GM18511 (cell line): ENCODE results near the gene PJVK.
"Not testable (repeated sequence)": the region's sequence is repeated elsewhere in the genome, so short reads cannot be mapped to it uniquely, and the experiment has no call there.

Source experiments
- ATAC-seq: cut with Tn5 transposase; IDR thresholded peaks from one replicate; pipeline ENCODE4 v1.9.1; 2021; ENCODE audit warnings: mild to moderate bottlenecking, moderate library complexity; ENCODE audit not compliant: unreplicated experiment

PJVK gene, protein sequence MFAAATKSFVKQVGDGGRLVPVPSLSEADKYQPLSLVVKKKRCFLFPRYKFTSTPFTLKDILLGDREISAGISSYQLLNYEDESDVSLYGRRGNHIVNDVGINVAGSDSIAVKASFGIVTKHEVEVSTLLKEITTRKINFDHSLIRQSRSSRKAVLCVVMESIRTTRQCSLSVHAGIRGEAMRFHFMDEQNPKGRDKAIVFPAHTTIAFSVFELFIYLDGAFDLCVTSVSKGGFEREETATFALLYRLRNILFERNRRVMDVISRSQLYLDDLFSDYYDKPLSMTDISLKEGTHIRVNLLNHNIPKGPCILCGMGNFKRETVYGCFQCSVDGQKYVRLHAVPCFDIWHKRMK

GRCh38 chr2:178450774-178451525, at the start of gene PJVK, which contains the start of gene PRKRA:
Gene PJVK, plus strand, starts transcription at chr2:178451378. Its CDS starts 2,032 bp downstream, at chr2:178453410.
Gene PRKRA, minus strand, starts transcription at chr2:178451175. Its CDS starts 145 bp downstream, at chr2:178451030.
- peak; percentile 81 for ATAC-seq

DNA sequence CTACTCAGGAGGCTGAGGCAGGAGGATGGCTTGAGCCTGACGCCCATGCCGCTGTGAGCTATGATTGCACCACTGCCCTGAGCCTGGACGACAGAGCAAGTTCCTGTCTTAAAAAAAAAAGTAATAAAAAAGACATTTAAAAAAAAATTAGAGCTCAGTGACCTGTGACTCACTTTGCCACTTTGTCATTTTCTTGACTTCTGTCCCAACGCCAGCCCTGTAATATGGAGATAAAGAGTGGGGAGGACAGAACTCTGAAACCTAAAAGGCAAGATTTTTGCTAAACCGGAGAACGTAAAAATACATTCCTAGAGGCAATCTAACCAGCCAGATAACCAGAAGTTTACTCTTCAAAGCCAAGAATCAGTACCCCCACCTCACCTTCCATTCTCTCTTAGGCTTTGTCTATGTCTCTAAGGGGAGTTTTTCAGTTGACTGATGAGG, 49.2 kb upstream of the PJVK start:
- ATAC-seq = no peak

- peak; percentile 57 for ATAC-seq
Measured at GRCh38 chr2:178403671-178404306, 47.4 kb upstream of the PJVK start.

DNA sequence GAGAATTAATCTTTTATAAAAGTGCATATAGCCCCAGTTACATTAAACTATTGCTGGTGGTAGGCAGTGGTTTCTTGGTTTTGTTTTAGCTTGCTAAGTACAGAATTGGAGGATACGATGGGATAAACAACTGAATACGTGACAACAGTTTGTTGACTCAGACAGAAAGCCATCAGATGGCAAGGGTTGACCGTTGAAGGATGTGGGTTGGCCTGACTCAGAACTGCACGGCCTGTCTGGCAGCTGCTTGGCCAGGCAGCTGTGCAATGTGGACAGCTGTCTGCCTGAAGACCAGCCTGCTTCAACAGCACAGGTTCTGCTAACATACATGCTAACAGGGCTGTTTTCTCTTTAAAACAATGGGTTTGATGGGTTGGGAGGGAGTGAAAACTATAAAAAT, 46.8 kb upstream of the PJVK start:
- ATAC-seq = peak; percentile 99

DNA sequence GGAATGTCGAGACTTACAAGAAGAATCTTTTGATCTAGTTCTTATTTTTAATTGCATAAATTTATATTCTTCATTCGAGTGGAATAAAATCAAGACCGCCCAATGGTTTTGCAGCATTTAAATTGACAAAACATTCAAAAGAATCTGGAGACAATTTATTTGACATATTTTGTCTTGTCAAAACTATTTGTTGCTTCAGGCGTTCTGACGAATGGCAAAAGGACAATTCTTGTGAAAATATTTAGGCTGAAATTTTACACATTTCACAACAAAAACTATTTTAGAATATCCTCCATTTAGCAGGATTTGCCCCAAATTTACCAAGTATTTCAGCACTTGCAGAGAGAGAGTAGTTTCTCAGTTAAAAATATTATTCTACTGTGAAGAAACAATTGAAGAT, 41.9 kb upstream of the PJVK start:
- no peak for ATAC-seq

GRCh38 chr2:178412047-178412446, 39.1 kb upstream of the PJVK start:
- no peak for ATAC-seq

DNA sequence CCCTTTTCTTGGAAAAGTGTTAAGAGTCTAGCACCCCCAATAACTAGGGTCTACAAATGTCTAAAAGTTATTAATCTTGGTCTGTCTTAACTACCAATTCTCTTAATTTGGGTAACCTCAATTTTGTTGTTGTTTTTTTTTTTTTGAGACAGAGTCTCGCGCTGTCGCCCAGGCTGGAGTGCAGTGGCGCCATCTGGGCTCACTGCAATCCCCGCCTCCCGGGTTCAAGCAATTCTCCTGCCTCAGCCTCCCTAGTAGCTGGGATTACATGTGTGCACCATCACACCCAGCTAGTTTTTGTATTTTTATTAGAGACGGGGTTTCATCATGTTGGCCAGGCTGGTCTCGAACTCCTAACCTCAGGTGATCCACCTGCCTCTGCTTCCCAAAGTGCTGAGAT, 38.7 kb upstream of the PJVK start:
- ATAC-seq = not testable (repeated sequence)

DNA sequence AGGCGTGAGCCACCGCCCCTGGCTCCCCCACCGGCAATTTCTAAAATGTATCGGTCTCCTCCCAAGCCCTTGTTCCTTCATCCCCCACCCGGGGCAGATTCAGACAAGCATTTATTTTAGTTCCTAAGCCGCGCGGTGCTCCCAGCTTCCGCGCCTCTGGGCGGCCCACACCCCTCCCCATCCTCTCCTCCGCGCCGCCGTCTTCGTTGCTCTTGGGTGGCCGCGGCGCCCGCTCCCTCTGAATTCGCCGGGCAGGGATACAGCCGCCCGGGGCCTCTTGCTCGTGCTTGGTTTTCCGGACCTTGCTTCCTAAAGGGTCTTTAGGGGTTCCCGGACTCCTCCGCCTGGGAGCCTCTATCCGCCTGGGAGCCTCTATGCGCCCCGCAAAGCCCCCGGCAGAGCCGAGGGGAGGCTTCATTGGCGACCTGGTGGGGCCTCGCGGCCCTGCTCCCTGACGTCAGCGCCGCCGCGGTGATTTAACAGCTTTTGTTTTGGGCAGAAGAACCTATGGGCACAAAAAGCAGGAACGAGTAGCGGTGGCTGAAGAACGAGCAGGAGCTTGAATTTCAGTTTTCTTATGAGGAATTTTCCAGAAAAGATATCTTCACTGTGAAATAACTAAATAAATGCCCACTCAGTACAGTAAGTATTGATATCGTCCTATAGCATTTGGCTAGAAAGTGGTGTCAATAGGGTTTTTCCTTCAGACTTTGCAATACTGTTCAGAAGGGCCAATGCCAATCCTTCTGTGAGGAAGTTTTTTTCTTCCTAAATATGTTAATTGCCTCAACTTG, 37.5 kb upstream of the PJVK start:
- ATAC-seq = peak; percentile 82

DNA sequence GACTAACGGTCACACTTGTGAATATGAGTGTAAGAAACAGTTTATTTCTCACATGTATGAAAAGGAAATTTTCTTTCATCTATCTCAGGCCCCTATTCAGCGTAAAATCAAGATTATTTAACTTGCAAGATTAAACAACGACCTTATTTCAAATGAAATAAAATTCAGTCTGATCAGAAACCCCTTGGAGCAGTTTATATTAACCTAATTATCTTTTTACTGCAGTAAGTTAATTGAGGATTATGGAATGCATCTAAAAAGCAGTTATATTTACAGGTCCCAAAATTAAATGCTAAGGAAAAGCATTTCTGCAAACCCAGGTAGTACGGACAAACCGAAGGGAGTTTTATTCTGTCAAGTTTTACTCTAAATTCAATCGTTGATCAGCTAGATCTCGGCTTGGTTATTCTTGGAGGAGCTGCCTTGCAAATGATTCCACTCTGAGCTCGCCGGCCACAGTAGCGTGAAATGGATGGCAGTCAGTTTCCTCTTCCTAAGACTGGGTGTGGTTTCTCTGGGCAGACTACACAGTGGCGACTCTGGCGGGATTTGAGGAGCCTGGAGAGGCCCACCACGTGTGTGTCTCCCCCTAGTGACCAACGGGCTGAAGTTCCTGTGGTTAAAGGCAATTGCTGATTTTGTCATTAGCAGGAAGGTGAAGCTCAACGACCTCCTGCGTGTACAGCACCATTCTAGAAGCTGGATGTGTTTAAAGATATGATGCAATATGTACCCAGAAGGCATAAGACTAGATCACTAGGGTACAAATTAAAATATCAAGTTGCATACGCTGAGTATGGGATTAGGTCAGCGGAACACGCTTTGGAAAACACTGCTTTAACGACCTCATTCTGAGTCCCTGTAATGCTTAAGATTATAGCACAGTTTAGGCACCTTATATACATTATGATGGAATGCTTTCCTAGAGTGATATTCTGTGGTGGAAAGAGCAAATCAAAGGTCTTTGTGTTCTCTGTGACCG, 36.6 kb upstream of the PJVK start:
- ATAC-seq = peak; percentile 77

- ATAC-seq = no peak
Measured at GRCh38 chr2:178415979-178416378, 35.2 kb upstream of the PJVK start.

DNA sequence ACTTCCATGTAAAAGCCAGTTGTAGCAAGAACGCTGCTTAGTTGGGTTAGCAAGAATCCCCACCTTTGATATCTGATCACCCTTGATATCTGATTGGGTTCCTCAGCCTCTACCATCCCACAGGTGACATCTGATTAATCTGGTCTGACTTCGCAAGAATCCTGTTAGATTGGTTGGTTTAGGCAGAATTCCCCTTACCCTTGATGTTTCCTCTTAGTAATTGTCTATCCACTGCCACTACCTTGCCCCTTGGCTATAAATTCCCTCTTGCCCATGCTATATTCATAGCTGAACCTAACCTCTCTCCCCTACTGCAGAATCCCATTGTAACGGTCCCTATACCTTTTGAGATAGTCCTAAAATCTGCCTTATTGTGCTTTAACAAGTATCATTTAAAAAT, 33.3 kb upstream of the PJVK start:
- ATAC-seq = no peak

DNA sequence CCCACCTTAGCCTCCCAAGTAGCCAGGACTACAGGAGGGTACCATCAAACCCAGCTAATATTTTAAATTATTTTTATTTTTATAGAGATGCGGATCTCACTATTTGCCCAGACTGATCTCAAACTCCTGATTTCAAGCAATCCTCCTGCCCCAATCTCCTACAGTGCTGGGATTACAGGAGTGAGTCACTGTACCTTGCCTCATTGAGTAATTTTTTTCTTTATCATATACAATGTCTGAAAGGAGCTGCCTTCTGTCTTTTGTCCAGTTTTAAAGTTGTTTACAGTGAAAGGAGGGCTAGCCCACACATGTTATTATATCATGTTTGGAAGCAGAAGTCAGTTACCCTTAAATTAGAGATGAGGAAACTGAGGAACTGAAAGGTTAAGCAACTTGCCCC, 32.8 kb upstream of the PJVK start:
- no peak for ATAC-seq

DNA sequence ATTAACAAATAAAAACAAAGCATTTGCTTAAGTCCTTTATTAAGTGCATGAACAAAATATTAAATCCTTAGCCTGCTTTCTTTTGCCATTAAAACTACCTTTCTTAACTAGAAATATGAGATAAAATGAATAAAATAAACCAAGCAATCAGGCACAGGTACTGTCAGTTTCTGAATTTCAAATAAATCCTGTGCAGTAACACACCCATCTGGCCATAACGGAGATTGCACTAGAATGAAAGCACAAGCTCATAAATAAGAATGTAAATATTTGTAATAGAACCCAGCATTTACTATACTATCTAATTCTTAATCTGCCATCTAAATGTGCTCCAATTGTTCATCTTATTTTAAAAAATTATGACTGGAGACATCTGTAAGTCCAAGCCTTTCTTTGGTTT, 32.1 kb upstream of the PJVK start:
- no peak for ATAC-seq

GRCh38 chr2:178420463-178420999, 30.6 kb upstream of the PJVK start:
- no peak for ATAC-seq

DNA sequence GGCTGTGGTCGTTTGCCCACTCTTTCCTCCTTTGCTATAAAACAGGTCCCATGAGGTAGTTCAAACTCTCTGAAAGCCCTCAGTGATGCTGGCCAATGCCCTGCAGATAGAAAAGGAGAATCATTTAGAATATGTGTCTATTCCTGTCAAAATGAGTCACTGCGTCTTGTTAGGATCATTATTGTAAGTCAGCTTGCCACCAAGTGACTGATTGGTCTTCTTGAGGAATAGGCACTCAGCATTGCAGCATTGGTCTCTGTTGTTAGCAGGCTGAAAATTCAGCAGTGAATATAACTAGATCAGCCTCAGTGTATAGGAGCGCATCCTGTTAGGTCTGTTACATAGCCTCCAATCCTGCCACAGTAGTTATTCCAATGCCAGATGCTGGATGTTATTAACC, 29.1 kb upstream of the PJVK start:
- ATAC-seq = no peak

DNA sequence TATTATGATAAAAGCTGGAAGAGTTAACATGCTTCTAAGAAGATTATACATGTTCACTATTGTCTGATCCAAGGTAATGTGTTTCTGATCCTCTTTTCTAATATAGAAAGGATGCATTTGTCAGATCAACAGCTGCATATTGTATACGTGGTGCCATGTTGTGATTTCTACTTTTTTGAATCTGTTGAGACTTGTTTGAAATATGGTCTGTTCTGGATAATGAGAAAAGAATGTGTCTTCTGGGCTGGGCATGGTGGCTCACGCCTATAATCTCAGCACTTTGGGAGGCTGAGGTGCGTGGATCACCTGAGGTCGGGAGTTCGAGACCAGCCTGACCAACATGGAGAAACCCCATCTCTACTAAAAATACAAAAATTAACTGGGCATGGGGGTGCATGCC, 27.4 kb upstream of the PJVK start:
- not testable (repeated sequence) for ATAC-seq

DNA sequence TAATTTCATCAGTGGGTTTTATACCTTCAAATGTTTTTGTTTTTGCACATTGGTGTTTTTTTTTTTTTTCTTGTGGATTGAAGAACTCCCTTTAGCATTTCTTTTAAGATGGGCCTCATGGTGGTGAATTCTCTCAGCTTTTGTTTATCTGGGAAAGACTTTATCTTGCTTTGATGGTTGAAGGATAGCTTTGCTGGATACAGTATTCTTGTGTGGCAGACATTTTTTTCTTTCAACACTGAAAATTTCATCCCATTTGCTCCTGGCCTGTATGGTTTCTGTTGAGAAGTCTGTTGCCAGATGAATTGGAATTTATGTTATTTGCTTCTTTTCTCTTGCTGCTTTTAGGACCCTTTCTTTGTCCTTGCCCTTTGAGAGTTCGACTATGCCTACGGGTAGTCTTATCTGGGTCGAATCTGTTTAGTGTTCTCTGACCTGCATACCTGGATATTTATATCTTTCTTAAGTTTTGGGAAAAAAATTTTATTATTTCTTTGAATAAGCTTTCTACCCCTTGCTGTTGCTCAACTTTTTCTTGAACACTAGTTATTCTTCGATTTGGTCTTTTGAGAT, 25.8 kb upstream of the PJVK start:
- ATAC-seq = no peak

GRCh38 chr2:178426388-178426787, 24.8 kb upstream of the PJVK start:
- no peak for ATAC-seq

DNA sequence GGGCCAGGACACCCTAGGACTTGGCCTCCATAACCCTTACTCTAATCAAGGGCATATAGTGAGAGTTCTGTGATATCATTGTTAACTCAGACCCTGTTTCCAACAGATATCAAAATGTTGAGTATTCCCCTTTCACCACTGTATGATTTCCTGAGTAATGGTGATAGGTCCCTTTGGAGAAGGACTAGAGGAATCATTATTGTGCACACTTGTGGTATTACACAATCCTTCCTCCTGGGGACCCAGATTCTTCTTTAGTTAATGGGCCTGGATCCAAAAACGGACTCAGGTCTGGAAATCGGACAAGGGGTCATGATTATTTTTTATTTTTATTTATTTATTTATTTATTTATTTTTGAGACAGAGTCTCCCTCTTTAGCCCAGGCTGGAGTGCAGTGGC, 23.7 kb upstream of the PJVK start:
- ATAC-seq = no peak
